Measurements from ENCODE around the gene ARAF.

- TF ChIP-seq CTCF (conservative IDR thresholded peaks at IDR 0.05 in 1 of 2, IDR thresholded peaks at IDR 0.05 in 1 of 2; ENCODE audit: low read depth in 1 of 2, low read length in 2 of 2) (no peak), EZH2 (IDR thresholded peaks at IDR 0.05; ENCODE audit: low read length, missing control alignments) (no peak)
Observed at GRCh38 chrX:47587906-47588735, 27.1 kb downstream of the ARAF start.

Measured in fibroblast of lung (primary cell).